H1 (cell line): ENCODE data around the gene RAB14. TPM values are rescaled to one million over a fixed set of nuclear protein-coding genes. Genes with fewer than 3 reads are reported as not detected.

Experiments
- CTBP2 ChIP-seq: IDR thresholded peaks from 2 replicates; pipeline ENCODE4 v1.7.0; 2011; ENCODE audit warnings: borderline replicate concordance, mild to moderate bottlenecking, moderate library complexity, mixed read lengths, low read length; ENCODE audit not compliant: insufficient read depth, insufficient read length
- JUND ChIP-seq: IDR thresholded peaks from 2 replicates; pipeline ENCODE4 v1.6.1; 2011; ENCODE audit warnings: mild to moderate bottlenecking, improper control_type of control experiment, low read length
- KDM5A ChIP-seq: fragments of 200-600 bp; IDR thresholded peaks from 2 replicates; pipeline ENCODE4 v1.7.1; 2012; ENCODE audit warnings: mild to moderate bottlenecking, low read length, inconsistent platforms, mixed read lengths
- RAD21 ChIP-seq, 2 experiments: IDR thresholded peaks in 1 of 2; conservative IDR thresholded peaks in 1 of 2; 2 replicates each; pipeline ENCODE4 v1.6.1; 2011; ENCODE audit warnings: low read depth in 2 of 2, low read length in 2 of 2, improper control_type of control experiment in 1 of 2, inconsistent platforms in 1 of 2, mild to moderate bottlenecking in 1 of 2, moderate library complexity in 1 of 2
- RFX5 ChIP-seq: IDR thresholded peaks from 2 replicates; pipeline ENCODE4 v1.6.1; 2011; ENCODE audit warnings: low read depth, low read length, improper control_type of control experiment, borderline replicate concordance
- TCF12 ChIP-seq: IDR thresholded peaks from 2 replicates; pipeline ENCODE4 v1.6.1; 2011; ENCODE audit warnings: low read depth, mild to moderate bottlenecking, low read length
- polyA plus RNA-seq, 7 experiments: library from polyadenylated mRNA; depleted of rRNA in 3 of 7; stranded (reverse) in 5 of 7; unstranded in 2 of 7; fragments of >200 nt in 5 of 7; fragments of 200-250 nt in 2 of 7; gene quantifications; 1 replicate in 5 of 7; 2 replicates in 1 of 7; 4 replicates in 1 of 7; pipeline versions ENCODE4 v1.2.1 to v1.2.3, GENCODE V29; 2011 to 2013; ENCODE audit warnings: missing spikeins in 2 of 7, mixed read lengths in 2 of 7
- total RNA-seq: library from RNA; stranded (reverse); fragmentation: NEBNext Ultra II Directional; extraction: Animal tissue kit (Norgen Biotek cat#: 25700); gene quantifications from 2 replicates; pipeline ENCODE4 v1.2.1, GENCODE V29; 2021
- TF ChIP-seq, protein P1 (sequence below): fragments of 300-600 bp; sonication (generic); IDR thresholded peaks from 2 replicates; pipeline ENCODE4 v1.7.1; 2012; ENCODE audit warnings: low read length, moderate library complexity, mild to moderate bottlenecking, inconsistent platforms; ENCODE audit not compliant: insufficient replicate concordance
- TF ChIP-seq, protein P2 (sequence below): IDR thresholded peaks from 2 replicates; pipeline ENCODE4 v1.6.1; 2012; ENCODE audit warnings: low read length, inconsistent platforms
- TF ChIP-seq, protein P3 (sequence below): IDR thresholded peaks from 2 replicates; pipeline ENCODE4 v1.6.1; 2012; ENCODE audit warnings: inconsistent platforms

RAB14 gene
- total and polyA plus RNA-seq, 2 of the 8 experiments (the other 6 are each of a cell fraction or from before 2014, with no cell fraction given), result 9.1 to 44.8 TPM

DNA sequence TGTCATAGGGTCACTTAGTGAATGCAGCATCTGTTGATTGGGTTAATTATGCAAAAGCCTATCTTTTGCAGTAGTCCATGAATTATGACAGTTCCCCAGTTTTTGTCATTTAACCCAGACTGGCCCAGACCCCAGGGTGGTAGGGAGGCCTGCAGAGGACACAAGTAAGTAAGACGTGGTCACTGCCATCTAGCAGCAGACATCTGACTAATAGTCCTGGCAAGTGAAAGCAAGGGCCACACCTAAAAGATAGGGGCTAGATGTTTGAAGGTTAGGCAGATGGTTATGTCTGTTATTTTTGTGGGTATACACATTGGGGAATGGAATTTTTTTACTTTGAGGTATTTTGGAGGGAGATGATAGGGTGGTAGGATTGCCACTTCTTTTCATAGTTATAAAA, 48.0 kb downstream of the RAB14 start (continued):
- TF ChIP-seq, protein P1, sequence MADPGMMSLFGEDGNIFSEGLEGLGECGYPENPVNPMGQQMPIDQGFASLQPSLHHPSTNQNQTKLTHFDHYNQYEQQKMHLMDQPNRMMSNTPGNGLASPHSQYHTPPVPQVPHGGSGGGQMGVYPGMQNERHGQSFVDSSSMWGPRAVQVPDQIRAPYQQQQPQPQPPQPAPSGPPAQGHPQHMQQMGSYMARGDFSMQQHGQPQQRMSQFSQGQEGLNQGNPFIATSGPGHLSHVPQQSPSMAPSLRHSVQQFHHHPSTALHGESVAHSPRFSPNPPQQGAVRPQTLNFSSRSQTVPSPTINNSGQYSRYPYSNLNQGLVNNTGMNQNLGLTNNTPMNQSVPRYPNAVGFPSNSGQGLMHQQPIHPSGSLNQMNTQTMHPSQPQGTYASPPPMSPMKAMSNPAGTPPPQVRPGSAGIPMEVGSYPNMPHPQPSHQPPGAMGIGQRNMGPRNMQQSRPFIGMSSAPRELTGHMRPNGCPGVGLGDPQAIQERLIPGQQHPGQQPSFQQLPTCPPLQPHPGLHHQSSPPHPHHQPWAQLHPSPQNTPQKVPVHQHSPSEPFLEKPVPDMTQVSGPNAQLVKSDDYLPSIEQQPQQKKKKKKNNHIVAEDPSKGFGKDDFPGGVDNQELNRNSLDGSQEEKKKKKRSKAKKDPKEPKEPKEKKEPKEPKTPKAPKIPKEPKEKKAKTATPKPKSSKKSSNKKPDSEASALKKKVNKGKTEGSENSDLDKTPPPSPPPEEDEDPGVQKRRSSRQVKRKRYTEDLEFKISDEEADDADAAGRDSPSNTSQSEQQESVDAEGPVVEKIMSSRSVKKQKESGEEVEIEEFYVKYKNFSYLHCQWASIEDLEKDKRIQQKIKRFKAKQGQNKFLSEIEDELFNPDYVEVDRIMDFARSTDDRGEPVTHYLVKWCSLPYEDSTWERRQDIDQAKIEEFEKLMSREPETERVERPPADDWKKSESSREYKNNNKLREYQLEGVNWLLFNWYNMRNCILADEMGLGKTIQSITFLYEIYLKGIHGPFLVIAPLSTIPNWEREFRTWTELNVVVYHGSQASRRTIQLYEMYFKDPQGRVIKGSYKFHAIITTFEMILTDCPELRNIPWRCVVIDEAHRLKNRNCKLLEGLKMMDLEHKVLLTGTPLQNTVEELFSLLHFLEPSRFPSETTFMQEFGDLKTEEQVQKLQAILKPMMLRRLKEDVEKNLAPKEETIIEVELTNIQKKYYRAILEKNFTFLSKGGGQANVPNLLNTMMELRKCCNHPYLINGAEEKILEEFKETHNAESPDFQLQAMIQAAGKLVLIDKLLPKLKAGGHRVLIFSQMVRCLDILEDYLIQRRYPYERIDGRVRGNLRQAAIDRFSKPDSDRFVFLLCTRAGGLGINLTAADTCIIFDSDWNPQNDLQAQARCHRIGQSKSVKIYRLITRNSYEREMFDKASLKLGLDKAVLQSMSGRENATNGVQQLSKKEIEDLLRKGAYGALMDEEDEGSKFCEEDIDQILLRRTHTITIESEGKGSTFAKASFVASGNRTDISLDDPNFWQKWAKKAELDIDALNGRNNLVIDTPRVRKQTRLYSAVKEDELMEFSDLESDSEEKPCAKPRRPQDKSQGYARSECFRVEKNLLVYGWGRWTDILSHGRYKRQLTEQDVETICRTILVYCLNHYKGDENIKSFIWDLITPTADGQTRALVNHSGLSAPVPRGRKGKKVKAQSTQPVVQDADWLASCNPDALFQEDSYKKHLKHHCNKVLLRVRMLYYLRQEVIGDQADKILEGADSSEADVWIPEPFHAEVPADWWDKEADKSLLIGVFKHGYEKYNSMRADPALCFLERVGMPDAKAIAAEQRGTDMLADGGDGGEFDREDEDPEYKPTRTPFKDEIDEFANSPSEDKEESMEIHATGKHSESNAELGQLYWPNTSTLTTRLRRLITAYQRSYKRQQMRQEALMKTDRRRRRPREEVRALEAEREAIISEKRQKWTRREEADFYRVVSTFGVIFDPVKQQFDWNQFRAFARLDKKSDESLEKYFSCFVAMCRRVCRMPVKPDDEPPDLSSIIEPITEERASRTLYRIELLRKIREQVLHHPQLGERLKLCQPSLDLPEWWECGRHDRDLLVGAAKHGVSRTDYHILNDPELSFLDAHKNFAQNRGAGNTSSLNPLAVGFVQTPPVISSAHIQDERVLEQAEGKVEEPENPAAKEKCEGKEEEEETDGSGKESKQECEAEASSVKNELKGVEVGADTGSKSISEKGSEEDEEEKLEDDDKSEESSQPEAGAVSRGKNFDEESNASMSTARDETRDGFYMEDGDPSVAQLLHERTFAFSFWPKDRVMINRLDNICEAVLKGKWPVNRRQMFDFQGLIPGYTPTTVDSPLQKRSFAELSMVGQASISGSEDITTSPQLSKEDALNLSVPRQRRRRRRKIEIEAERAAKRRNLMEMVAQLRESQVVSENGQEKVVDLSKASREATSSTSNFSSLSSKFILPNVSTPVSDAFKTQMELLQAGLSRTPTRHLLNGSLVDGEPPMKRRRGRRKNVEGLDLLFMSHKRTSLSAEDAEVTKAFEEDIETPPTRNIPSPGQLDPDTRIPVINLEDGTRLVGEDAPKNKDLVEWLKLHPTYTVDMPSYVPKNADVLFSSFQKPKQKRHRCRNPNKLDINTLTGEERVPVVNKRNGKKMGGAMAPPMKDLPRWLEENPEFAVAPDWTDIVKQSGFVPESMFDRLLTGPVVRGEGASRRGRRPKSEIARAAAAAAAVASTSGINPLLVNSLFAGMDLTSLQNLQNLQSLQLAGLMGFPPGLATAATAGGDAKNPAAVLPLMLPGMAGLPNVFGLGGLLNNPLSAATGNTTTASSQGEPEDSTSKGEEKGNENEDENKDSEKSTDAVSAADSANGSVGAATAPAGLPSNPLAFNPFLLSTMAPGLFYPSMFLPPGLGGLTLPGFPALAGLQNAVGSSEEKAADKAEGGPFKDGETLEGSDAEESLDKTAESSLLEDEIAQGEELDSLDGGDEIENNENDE, result no peak
- TF ChIP-seq TCF12, result no peak
- no peak for TF ChIP-seq RFX5
- TF ChIP-seq JUND, result no peak
- TF ChIP-seq, protein P2, sequence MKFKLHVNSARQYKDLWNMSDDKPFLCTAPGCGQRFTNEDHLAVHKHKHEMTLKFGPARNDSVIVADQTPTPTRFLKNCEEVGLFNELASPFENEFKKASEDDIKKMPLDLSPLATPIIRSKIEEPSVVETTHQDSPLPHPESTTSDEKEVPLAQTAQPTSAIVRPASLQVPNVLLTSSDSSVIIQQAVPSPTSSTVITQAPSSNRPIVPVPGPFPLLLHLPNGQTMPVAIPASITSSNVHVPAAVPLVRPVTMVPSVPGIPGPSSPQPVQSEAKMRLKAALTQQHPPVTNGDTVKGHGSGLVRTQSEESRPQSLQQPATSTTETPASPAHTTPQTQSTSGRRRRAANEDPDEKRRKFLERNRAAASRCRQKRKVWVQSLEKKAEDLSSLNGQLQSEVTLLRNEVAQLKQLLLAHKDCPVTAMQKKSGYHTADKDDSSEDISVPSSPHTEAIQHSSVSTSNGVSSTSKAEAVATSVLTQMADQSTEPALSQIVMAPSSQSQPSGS, result no peak
- TF ChIP-seq RAD21 (IDR thresholded peaks at IDR 0.05 in 1 of 2, conservative IDR thresholded peaks at IDR 0.05 in 1 of 2; ENCODE audit: low read depth in 2 of 2, low read length in 2 of 2), result no peak
- TF ChIP-seq CTBP2, result no peak
- TF ChIP-seq, protein P3, sequence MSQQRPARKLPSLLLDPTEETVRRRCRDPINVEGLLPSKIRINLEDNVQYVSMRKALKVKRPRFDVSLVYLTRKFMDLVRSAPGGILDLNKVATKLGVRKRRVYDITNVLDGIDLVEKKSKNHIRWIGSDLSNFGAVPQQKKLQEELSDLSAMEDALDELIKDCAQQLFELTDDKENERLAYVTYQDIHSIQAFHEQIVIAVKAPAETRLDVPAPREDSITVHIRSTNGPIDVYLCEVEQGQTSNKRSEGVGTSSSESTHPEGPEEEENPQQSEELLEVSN, result no peak
- no peak for TF ChIP-seq KDM5A
